Activated CD4-positive, CD25-positive, alpha-beta regulatory T cell treated with anti-CD3 and anti-CD28 coated beads, Interleukin-2, amount 50 U/mL, for 16 hours (primary cell): ENCODE measurements around the gene COMMD10.
"Not testable (repeated sequence)": the region's sequence is repeated elsewhere in the genome, so short reads cannot be mapped to it uniquely, and the experiment has no call there.

Experiments used
- DNase-seq: peaks from one replicate; pipeline ENCODE4 v3.0.0-alpha.2; 2020; ENCODE audit warnings: low read depth, low spot score

COMMD10 gene

GRCh38 chr5:116097301-116097700, 12.5 kb downstream of the COMMD10 start:
- no peak for DNase-seq

GRCh38 chr5:116098998-116099397, 14.2 kb downstream of the COMMD10 start:
- DNase-seq: no peak

GRCh38 chr5:116104941-116105340, 20.1 kb downstream of the COMMD10 start:
- not testable (repeated sequence) for DNase-seq

DNA sequence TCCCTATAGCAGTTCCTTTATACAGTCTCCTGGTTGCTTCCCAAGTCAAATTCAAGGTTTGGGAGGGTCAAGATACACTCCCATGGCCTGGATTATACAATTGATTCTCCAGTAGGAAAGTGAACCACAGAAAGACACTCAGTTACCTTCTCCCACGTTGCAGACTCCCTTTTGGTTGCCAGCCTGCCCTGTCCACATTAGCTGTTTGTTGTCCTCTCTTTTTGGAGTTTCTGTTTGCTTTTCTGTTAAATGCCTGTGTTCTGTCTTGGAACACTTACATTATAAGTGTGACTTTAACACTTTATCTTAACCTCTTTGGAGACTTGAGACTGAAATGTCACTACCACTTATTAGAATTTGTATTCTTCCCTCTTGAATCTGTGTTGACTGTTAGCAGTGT, 30.3 kb downstream of the COMMD10 start:
- no peak for DNase-seq

GRCh38 chr5:116130471-116130870, 45.6 kb downstream of the COMMD10 start:
- DNase-seq: no peak

DNA sequence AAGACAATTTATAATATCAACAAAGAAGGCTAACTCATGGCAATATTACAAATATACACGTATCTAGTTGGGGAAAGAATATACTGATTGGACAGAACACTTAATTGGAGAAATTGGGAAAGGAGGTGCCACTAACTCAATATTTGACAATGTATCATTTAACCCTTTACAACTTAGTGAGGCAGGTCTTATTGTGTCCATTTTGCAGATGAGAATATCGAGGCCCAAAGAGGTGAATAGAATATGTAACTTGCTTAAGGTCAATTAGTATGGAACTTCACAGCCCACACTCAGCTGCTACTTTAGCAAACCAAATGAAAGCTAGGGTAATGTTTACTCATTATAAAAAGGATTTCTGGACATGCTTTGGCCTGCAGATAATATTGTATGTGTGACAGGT, 46.2 kb downstream of the COMMD10 start:
- no peak for DNase-seq

GRCh38 chr5:116133281-116133680, 48.5 kb downstream of the COMMD10 start:
- no peak for DNase-seq

- DNase-seq: no peak
Measured at GRCh38 chr5:116135344-116135743, 50.5 kb downstream of the COMMD10 start.

- DNase-seq: no peak
Measured at GRCh38 chr5:116137544-116138378, 52.9 kb downstream of the COMMD10 start.

- DNase-seq: no peak
Measured at GRCh38 chr5:116142495-116142894, 57.7 kb downstream of the COMMD10 start.

- DNase-seq: no peak
Measured at GRCh38 chr5:116144103-116144502, 59.3 kb downstream of the COMMD10 start.

GRCh38 chr5:116144991-116145390, 60.2 kb downstream of the COMMD10 start:
- DNase-seq: no peak

- no peak for DNase-seq
Measured at GRCh38 chr5:116145416-116145815, 60.6 kb downstream of the COMMD10 start.

DNA sequence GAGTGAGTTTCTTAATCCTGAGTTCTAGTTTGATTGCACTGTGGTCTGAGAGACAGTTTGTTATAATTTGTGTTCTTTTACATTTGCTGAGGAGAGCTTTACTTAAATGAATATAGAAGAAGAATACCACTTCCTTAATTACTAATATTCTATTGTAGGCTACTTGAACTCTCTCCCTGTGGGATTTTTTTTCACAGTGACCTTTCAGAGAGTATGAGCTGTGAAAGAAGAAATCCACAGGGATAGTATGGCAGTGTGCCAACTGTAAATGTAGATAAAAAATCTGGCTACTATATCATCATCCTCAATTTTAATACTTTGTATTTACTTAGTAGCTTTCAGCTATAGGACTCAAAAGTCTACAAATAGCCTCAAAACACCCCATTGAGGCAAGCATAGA, 67.3 kb downstream of the COMMD10 start:
- no peak for DNase-seq

- DNase-seq: no peak
Measured at GRCh38 chr5:116153687-116154174, 68.9 kb downstream of the COMMD10 start.

DNA sequence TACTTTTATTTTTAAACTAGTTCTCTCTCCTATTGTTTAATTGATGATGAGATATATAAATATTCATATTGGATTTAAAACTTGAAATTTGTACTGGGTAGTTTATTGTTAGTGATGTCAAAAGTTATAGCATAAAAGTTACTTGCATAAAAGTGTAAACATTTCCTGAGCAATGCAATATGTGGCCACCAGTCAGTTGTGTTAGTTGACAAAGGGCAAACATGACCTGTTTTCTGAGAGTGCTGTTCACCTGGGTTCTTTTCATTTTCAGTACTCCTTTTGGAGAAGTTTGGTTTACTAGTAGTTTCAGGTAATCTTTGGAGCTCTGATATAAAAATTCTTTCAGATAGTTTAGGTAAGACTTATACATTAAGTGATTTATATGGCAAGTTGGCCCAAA, 69.4 kb downstream of the COMMD10 start:
- no peak for DNase-seq

DNA sequence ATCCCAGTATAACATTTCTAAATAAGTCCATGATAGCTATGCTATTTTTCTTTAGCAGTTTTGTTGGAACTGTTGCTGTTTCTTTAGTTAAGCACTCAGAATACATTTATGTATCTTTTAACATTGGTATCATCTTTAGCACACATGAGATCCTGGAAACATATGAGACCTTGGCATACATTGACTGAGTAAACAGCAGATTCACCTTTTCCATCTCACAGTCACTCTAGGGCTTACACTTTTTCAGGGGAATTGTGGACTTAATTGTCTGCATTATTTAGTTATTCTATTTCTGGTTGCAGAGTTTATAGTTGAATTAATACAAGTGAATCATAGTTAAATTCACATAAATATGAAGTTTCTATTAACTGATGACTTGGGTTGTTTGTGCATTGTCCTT, 70.1 kb downstream of the COMMD10 start:
- no peak for DNase-seq

GRCh38 chr5:116157902-116158301, 73.1 kb downstream of the COMMD10 start:
- DNase-seq: no peak

- DNase-seq: no peak
Measured at GRCh38 chr5:116159006-116159405, 74.2 kb downstream of the COMMD10 start.

GRCh38 chr5:116174111-116174510, 89.3 kb downstream of the COMMD10 start:
- DNase-seq: no peak

DNA sequence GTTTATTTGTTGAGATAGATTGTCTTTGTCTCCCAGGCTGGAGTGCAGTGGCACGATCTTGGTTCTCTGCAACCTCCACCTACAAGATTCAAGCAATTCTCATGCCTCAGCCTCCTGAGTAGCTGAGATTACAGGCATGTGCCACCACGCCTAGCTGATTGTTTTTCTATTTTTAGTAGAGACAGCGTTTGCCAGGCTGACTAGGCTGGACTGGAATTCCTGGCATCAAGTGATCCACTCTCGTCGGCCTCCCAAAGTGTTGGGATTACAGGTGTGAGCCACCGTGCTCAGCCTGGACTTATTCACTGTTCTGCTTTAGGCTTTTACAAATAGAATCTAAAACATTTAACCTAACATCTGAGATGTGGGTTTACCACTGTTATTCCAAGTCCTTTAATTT, 91.3 kb downstream of the COMMD10 start:
- no peak for DNase-seq

GRCh38 chr5:116178925-116179324, 94.1 kb downstream of the COMMD10 start:
- no peak for DNase-seq

GRCh38 chr5:116209166-116209565, 124.3 kb downstream of the COMMD10 start:
- no peak for DNase-seq

GRCh38 chr5:116212225-116212624, 127.4 kb downstream of the COMMD10 start:
- DNase-seq: no peak
